H1 (cell line): ENCODE data around the gene STARD3.

Experiments used
- ATF2 ChIP-seq: IDR thresholded peaks from 2 replicates; pipeline ENCODE4 v1.6.1; 2012; ENCODE audit warnings: low read length, inconsistent platforms
- CHD1 ChIP-seq: IDR thresholded peaks from 2 replicates; pipeline ENCODE4 v1.6.1; 2012; ENCODE audit warnings: low read depth, low read length, improper control_type of control experiment
- CHD2 ChIP-seq: IDR thresholded peaks from 2 replicates; pipeline ENCODE4 v1.6.1; 2012; ENCODE audit warnings: low read length, improper control_type of control experiment
- CTCF ChIP-seq, 3 experiments: IDR thresholded peaks; 1 replicate in 2 of 3; 2 replicates in 1 of 3; pipeline versions ENCODE4 v1.5.1 to v1.6.1; 2011; ENCODE audit warnings: low read length in 3 of 3, mild to moderate bottlenecking in 3 of 3, inconsistent platforms in 2 of 3, low read depth in 1 of 3, moderate library complexity in 1 of 3; ENCODE audit not compliant: insufficient read depth in 1 of 3; ENCODE audit errors: control extremely low read depth in 1 of 3
- EP300 ChIP-seq, 2 experiments: IDR thresholded peaks; 1 replicate in 1 of 2; 2 replicates in 1 of 2; pipeline ENCODE4 v1.6.1; 2011 to 2012; ENCODE audit warnings: low read depth in 2 of 2, low read length in 2 of 2, mild to moderate bottlenecking in 2 of 2, borderline replicate concordance in 1 of 2, inconsistent platforms in 1 of 2, moderate library complexity in 1 of 2
- GABPA ChIP-seq: IDR thresholded peaks from 2 replicates; pipeline ENCODE4 v1.6.1; 2011; ENCODE audit warnings: mild to moderate bottlenecking, low read length, moderate library complexity, borderline replicate concordance; ENCODE audit not compliant: insufficient read depth
- KDM1A ChIP-seq: fragments of 200-600, 300-600 bp; sonication (generic); IDR thresholded peaks from 2 replicates; pipeline ENCODE4 v1.7.1; 2016; ENCODE audit warnings: mild to moderate bottlenecking, low read length, borderline replicate concordance
- MAX ChIP-seq: IDR thresholded peaks from 2 replicates; pipeline ENCODE4 v1.6.1; 2012; ENCODE audit warnings: inconsistent platforms
- RFX5 ChIP-seq: IDR thresholded peaks from 2 replicates; pipeline ENCODE4 v1.6.1; 2011; ENCODE audit warnings: low read depth, low read length, improper control_type of control experiment, borderline replicate concordance
- SP4 ChIP-seq: IDR thresholded peaks from 2 replicates; pipeline ENCODE4 v1.6.1; 2012; ENCODE audit warnings: low read length, inconsistent platforms
- YY1 ChIP-seq: IDR thresholded peaks from 2 replicates; pipeline ENCODE4 v1.6.1; 2011; ENCODE audit warnings: low read depth, mild to moderate bottlenecking, low read length
- ZNF274 ChIP-seq: IDR thresholded peaks from 2 replicates; pipeline ENCODE4 v1.7.0; 2012; ENCODE audit warnings: low read length, borderline replicate concordance; ENCODE audit errors: extremely low read depth

GRCh38 chr17:39643271-39643670 is 6.3 kb downstream of the STARD3 start:
- TF ChIP-seq ATF2 (no peak), RFX5 (no peak), SP4 (no peak), KDM1A (no peak), CTCF (IDR thresholded peaks at IDR 0.05; ENCODE audit: control extremely low read depth in 1 of 3, insufficient read depth in 1 of 3, low read depth in 1 of 3, low read length in 3 of 3) (no peak), CHD2 (no peak), GABPA (no peak), EP300 (IDR thresholded peaks at IDR 0.05; ENCODE audit: borderline replicate concordance in 1 of 2, low read depth in 2 of 2, low read length in 2 of 2) (no peak), ZNF274 (no peak), YY1 (no peak), MAX (no peak), CHD1 (no peak)
